GM19023 (cell line): ENCODE measurements around the gene CPAMD8.
"Not testable (repeated sequence)": the region's sequence is repeated elsewhere in the genome, so short reads cannot be mapped to it uniquely, and the experiment has no call there.

ENCODE experiments used
- ATAC-seq: cut with Tn5 transposase; IDR thresholded peaks from one replicate; pipeline ENCODE4 v1.9.1; 2021; ENCODE audit warnings: mild to moderate bottlenecking, moderate library complexity; ENCODE audit not compliant: unreplicated experiment

The CPAMD8 gene

GRCh38 chr19:16951529-16951928 lies 75.1 kb downstream of the CPAMD8 start:
- ATAC-seq = no peak

- ATAC-seq = no peak
Observed at GRCh38 chr19:16949496-16950023, 77.0 kb downstream of the CPAMD8 start.

- ATAC-seq = no peak
Observed at GRCh38 chr19:16946951-16947940, 79.4 kb downstream of the CPAMD8 start.

GRCh38 chr19:16945762-16946465 lies 80.7 kb downstream of the CPAMD8 start:
- ATAC-seq = no peak

- ATAC-seq = no peak
Observed at GRCh38 chr19:16945364-16945714, 81.3 kb downstream of the CPAMD8 start.

GRCh38 chr19:16944626-16945363 lies 81.8 kb downstream of the CPAMD8 start:
- no peak for ATAC-seq

GRCh38 chr19:16943942-16944625 lies 82.5 kb downstream of the CPAMD8 start:
- ATAC-seq = no peak

- ATAC-seq = not testable (repeated sequence)
Observed at GRCh38 chr19:16943090-16943489, 83.5 kb downstream of the CPAMD8 start.

- no peak for ATAC-seq
Observed at GRCh38 chr19:16942583-16942982, 84.0 kb downstream of the CPAMD8 start.

GRCh38 chr19:16940626-16941025 lies 86.0 kb downstream of the CPAMD8 start:
- no peak for ATAC-seq

- not testable (repeated sequence) for ATAC-seq
Observed at GRCh38 chr19:16940063-16940462, 86.5 kb downstream of the CPAMD8 start.

GRCh38 chr19:16938211-16938610 lies 88.4 kb downstream of the CPAMD8 start:
- ATAC-seq = no peak

- not testable (repeated sequence) for ATAC-seq
Observed at GRCh38 chr19:16937796-16938195, 88.8 kb downstream of the CPAMD8 start.

GRCh38 chr19:16936901-16937300 lies 89.7 kb downstream of the CPAMD8 start:
- ATAC-seq = no peak

GRCh38 chr19:16934489-16934888 lies 92.1 kb downstream of the CPAMD8 start:
- no peak for ATAC-seq

GRCh38 chr19:16931306-16931705 lies 95.3 kb downstream of the CPAMD8 start:
- no peak for ATAC-seq

- no peak for ATAC-seq
Observed at GRCh38 chr19:16930753-16931152, 95.9 kb downstream of the CPAMD8 start.

GRCh38 chr19:16928916-16929315 lies 97.7 kb downstream of the CPAMD8 start:
- ATAC-seq = no peak

- no peak for ATAC-seq
Observed at GRCh38 chr19:16928351-16928750, 98.3 kb downstream of the CPAMD8 start.

GRCh38 chr19:16927883-16928282 lies 98.7 kb downstream of the CPAMD8 start:
- ATAC-seq = no peak
